HL-60/S4 treated with retinoic acid at 250 ng/mL for 4 days and 3 days (cell line): Measurements from ENCODE around the gene SEMG1.

ENCODE experiments used
- in situ Hi-C: fragments of 300-500 bp; cut with MboI; formaldehyde crosslinking; loops from 2 replicates; pipeline ENCODE4 v1.7.0; 2022; ENCODE audit warnings: low sequenced_read_pairs

Gene SEMG1

DNA sequence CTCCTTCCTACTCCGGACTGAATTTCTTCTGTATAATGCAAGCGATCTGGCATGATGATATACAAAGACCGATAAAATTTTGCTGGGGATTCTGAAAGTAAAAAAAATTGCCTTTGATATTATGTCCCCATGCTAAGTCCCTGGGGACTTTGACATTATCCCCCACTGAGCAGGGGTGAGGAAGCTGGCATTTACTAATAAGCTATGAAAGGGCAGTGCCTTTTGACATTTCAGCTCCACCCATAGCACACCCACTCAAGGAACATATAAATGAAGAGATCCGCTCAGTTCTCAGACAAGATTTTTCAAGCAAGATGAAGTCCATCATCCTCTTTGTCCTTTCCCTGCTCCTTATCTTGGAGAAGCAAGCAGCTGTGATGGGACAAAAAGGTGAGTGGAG, 14.2 kb downstream of the SEMG1 start, which contains the start of gene SEMG2:
SEMG2 (plus strand) TSS at position 298 of the 400 bp plus-strand sequence; CDS start at position 315, 17 bp downstream.
- in situ Hi-C loops = no loop called here

- in situ Hi-C loops = no loop called here
These were observed 16.3 kb downstream of the SEMG1 start for GRCh38 chr20:45223136-45223535.

DNA sequence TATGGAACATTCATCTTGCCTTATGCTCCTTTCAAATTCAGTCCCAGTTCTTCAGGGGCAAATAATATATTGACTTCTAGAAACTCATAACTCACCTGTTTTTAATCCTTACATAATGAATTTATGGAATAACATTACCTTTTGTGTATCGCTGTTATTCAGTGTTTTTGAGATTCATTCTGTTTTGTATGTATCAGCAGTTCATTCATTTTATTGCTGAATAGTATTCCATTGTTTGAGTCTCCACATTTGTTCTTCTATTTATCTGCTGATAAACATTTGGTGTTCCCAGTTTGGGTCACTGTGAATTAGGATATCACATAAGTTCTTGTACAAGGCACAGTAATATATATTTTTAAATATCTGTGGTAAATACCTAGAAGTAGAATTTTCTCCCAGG, 19.5 kb downstream of the SEMG1 start:
- in situ Hi-C loops = no loop called here

- in situ Hi-C loops = no loop called here
These were observed 22.6 kb downstream of the SEMG1 start for GRCh38 chr20:45229264-45230056.

GRCh38 chr20:45230631-45231030, 23.8 kb downstream of the SEMG1 start:
- in situ Hi-C loops = no loop called here

DNA sequence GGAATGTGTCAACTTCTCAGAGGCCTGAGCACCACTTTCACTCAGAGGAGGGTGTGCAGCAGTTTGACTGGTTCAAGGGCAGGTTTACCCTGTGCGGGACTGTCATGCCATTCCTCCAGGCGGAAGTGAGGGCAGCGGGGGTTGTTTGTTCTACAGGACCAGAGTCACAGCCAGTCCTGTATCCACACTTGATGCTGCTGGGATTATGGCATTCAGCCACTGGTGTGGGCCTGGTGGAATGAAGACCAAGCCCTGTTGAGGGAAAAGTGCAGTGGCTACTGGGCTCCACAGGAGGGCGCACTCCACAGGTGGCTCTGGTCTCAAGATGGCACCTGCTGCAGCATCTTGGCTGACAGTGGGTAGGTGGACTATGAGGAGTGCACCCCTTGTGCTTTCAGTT, 29.2 kb downstream of the SEMG1 start:
- in situ Hi-C loops = no loop called here

DNA sequence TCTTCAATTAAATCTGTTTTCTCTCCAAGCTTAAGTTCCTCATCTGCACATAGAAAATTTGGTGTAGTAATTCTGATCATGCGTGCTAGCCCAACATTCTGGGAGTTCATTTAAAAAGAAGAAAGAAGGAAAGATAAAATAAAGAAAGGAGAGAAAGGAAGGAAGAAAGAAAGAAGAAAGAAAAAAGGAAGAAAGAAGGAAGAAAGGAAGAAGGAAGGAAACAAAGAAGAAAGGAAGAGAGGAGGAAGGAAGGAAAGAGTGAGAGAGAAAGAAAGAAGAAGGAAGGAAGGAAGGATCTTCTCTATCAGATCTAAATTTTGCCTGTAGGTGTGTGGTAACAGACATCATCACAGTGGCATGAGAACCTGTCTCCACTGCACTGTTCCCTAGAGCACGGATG, 31.3 kb downstream of the SEMG1 start:
- in situ Hi-C loops = no loop called here

DNA sequence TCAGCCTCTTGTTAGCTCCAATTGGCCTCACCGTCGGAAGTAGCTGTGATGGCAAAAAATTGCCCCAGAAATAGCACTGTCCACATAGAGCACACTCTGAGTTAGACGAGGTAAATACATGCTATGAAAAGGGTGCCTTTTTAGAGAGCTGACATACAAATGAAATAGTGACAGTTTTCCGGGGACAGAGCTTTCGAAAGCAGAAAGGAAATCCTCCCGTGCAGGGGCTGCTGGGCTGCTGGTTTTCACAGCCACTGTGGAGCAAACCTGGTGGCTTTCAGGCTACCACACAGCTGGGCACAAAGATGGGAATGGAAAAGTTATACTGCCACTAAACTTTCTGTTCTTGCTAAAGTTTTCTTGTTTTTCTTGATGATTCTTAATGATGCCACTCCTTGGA, 39.3 kb downstream of the SEMG1 start:
- in situ Hi-C loops = no loop called here

DNA sequence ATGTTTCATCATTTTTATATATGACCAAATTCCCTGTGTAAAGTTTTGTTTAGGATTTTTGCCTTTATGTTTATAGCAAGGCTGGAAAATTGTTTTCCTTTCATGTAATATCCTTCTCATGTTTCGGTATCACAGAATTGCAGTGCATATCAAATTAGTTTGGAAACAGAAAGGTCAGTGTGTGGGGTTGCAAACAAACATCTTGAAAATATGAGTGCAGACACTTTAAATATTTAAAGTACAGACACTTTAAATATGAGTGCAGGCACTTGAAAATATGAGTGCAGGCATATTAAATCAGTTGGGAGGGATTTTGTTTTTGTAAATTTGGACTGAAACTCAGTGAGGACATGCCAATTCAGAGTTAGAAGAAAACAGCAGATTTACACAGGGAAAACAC, 41.0 kb downstream of the SEMG1 start:
- in situ Hi-C loops = no loop called here

GRCh38 chr20:45248609-45249008, 41.8 kb downstream of the SEMG1 start:
- in situ Hi-C loops = no loop called here

DNA sequence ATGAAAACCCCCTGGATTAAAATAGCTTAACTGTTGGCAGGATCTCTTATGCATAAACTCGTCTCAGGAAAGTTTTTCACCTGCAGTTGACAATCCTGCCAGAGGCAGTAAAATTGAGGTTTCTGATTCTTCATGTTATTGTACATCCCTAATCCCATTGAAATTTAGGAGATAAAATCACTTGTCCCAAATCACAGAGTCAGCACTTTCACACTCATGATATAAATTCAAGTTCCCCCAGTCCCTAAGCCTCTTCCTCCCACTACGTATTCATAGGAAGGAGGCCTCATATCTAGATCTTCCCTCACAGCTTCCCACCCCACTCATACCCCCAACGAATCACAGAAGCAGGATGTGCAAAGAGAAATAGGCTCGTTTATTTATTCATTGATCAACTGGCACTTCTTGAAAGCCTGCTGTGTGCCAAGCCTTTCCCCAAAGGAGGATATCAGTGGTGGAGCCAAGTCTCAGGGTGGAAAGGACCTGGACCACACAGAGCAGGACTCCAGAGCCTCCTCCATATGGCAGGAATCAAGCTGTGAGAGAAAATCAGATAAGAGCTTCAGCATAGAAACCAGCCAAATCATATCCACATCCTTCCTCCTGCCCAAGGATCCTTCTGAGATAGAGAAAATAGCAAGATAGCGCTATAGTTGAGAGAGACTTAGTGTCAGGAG, 45.2 kb downstream of the SEMG1 start:
- in situ Hi-C loops = no loop called here

- in situ Hi-C loops = no loop called here
These were observed 46.4 kb downstream of the SEMG1 start for GRCh38 chr20:45253261-45253660.

- in situ Hi-C loops = no loop called here
These were observed 47.8 kb downstream of the SEMG1 start, which contains the start of gene SLPI for GRCh38 chr20:45254383-45255262. Gene SLPI, minus strand, starts transcription at chr20:45254564. Its CDS starts 21 bp downstream, at chr20:45254543.

DNA sequence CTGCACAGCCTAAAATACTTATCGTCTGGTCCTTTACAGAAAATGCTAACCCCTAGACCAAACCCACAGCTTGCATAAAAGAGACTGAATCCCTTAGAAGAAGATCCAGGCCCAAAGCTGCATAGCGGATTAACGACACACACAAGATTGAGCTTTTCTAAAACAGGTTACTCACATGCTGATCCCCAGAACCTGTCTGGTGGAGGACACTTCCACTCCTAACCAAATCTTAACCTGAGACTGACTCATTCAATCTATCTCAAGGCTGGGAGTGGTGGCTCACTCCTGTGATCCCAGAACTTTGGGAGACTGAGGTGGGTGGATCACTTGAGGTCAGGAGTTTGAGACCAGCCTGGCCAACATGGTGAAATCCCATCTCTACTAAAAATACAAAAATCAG, 50.3 kb downstream of the SEMG1 start:
- in situ Hi-C loops = no loop called here

GRCh38 chr20:45257711-45258110, 50.9 kb downstream of the SEMG1 start:
- in situ Hi-C loops = no loop called here

- in situ Hi-C loops = no loop called here
These were observed 51.4 kb downstream of the SEMG1 start for GRCh38 chr20:45258259-45258658.

- in situ Hi-C loops = no loop called here
These were observed 51.8 kb downstream of the SEMG1 start for GRCh38 chr20:45258664-45259063.
